Stimulated activated CD4-positive, alpha-beta T cell treated with anti-CD3 and anti-CD28 coated beads, TNF-alpha, amount 100 ng/mL, for 4 hours (primary cell): ENCODE results near the gene EPG5.
"Not testable (repeated sequence)": the region's sequence is repeated elsewhere in the genome, so short reads cannot be mapped to it uniquely, and the experiment has no call there.

ENCODE experiments used
- DNase-seq, 3 experiments: peaks; one replicate each; pipeline ENCODE4 v3.0.0-alpha.2; 2020; ENCODE audit warnings: low read depth in 3 of 3

Gene EPG5

GRCh38 chr18:45839414-45840395, 127.4 kb downstream of the EPG5 start:
- DNase-seq, result no peak

- DNase-seq, result no peak
Measured at GRCh38 chr18:45838302-45839070, 128.6 kb downstream of the EPG5 start.

- DNase-seq, result no peak
Measured at GRCh38 chr18:45837283-45838070, 129.7 kb downstream of the EPG5 start.

GRCh38 chr18:45836242-45837205, 130.6 kb downstream of the EPG5 start:
- DNase-seq, result no peak

GRCh38 chr18:45835057-45835636, 132.0 kb downstream of the EPG5 start:
- DNase-seq, result no peak

GRCh38 chr18:45834306-45834705, 132.8 kb downstream of the EPG5 start:
- no peak for DNase-seq

GRCh38 chr18:45833846-45834245, 133.3 kb downstream of the EPG5 start:
- no peak for DNase-seq

GRCh38 chr18:45830917-45831316, 136.2 kb downstream of the EPG5 start:
- DNase-seq, result no peak

- no peak for DNase-seq
Measured at GRCh38 chr18:45829855-45830254, 137.3 kb downstream of the EPG5 start.

GRCh38 chr18:45828917-45829811, 138.0 kb downstream of the EPG5 start:
- no peak for DNase-seq

DNA sequence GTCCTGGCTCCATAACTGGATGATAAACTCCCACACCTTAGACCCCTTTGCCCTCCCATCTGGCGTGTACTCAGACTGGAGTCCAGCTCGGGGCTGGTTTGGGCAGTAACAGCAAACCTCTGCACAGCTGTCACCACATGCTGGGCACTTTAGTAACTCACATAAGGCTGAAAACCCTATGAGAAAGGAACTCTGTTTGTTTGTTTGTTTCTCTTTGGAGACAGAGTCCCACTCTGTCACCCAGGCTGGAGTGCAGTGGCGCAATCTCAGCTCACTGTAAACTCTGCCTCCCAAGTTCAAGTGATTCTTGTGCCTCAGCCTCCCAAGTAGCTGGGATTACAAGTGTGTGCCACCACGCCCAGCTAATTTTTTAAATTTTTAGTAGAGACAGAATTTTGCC, 140.4 kb downstream of the EPG5 start:
- not testable (repeated sequence) for DNase-seq

GRCh38 chr18:45826084-45826483, 141.0 kb downstream of the EPG5 start:
- no peak for DNase-seq

DNA sequence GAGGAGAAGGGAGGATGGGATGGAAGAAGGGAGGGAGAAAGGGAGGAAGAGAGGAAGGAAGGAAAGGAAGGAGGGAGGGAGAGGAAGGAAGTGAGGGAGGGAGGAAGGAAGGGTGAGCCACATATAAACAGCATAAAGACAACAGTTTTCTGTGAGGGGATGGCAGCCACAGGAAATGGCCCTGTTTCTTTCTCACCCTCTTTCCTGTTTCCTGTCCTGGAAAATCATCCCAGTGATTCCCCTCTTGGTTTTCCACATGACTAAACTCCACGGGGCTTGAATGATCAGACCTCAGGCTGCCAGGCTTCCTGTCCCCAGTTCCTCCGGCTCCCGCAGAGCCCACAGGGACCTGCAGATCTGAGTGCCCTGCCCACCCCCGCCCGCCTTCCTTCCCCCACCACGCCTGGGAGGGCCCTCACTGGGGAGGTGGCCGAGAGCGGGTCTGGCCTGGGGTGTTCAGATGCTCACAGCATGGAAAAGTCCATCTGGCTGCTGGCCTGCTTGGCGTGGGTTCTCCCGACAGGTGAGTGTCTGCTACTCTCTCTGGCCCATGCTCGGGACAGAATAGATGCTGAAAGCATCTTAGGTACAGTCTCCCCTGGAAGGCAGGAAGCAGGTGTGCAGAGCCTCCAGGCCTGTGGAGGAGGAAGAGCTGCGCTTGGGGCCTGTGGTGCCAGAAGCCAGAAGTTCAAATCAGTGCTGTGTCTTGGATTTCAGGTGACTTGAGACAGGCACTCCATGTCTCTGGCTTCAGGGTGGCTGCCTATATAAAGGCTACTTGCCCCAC, 141.7 kb downstream of the EPG5 start, which contains the start of gene SIGLEC15:
Gene SIGLEC15 (plus strand): TSS at position 418 of the 787 bp plus-strand sequence. CDS start 54 bp downstream, at position 472.
- DNase-seq, result no peak

- no peak for DNase-seq
Measured at GRCh38 chr18:45821711-45822110, 145.4 kb downstream of the EPG5 start.

DNA sequence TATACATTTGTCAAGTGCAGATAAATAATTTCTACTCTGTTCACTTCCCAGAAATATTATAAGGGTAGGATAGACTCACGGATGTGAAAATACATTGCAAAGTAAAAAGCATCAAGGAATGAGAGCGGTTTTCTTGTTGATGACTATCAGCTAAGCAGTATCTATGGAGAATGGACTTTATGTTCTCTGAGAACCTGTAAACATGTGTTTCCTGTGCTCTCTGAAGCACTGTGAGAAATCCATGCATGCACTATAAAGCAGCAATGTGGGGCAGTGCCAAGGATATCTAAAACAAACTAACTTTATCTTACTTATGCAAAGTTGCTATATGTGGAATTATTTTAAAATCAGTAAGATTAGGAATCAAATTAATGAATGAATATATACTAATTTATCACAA, 146.1 kb downstream of the EPG5 start:
- no peak for DNase-seq

DNA sequence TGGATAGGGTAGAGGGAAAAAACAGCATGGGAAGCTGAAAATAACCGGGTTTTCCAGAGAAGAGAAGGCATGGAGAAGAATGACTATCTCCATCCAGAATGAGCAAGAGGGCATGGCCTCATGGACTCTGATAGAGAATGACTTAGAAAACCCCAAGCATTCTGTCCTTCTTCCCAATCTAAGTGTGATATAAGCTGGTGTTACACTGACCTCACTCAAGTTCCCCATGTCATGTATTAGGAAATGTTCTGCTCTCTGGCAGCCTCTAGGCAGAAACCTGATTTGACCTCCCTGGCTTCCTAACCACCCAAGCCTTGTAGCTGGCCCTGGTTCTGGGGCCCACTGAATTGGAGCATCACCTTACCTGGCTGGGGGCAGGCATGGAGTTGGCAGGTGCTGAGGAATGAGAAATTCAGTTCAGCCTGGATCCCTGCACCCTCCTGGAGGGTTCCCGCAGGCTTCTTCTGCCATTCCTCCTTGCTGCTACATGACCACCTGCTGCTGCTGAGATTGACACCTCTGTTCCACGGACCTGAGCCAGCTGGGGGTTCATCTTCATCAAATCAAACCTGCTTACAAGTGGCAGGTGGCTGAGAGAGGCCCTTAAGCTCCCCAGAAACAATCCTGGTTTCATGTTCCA, 146.9 kb downstream of the EPG5 start:
- DNase-seq, result no peak

- not testable (repeated sequence) for DNase-seq
Measured at GRCh38 chr18:45818765-45819164, 148.4 kb downstream of the EPG5 start.

DNA sequence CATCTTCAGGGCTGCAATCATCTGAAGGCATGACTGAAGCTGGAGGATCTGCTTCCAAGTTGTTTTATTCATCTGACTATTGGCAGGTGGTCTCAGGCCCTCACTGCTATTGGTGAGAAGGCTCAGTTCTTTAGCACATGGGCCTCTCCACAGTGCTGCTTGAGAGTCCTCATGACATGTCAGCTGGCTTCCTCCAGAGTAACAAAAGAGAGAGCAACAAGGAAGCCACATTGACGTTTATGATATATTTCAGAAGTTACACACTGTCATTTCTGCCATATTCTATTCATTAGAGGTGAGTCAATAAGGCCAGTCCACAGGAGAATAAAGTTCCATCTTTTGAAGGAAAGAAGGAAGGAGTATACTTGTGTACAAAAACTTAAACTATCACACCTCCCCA, 149.6 kb downstream of the EPG5 start:
- DNase-seq, result no peak
